Ovary (tissue), 3 donors: ENCODE measurements around the gene MYO6.
"Not testable (repeated sequence)": the region's sequence is repeated elsewhere in the genome, so short reads cannot be mapped to it uniquely, and the experiment has no call there.

Source experiments
- CTCF ChIP-seq, 3 donors: fragments of 450-650 bp in 2 of 3; fragments of 200-600 bp in 1 of 3; IDR thresholded peaks; one replicate each; pipeline versions ENCODE4 v1.5.1 to v1.8.0; 2016 to 2022; ENCODE audit warnings: antibody characterized with exemption in 3 of 3, mild to moderate bottlenecking in 1 of 3
- EP300 ChIP-seq: sonication (generic); formaldehyde crosslinking; IDR thresholded peaks from one replicate; pipeline ENCODE4 v1.6.1; 2017; ENCODE audit warnings: antibody characterized with exemption
- POLR2A ChIP-seq: fragments of 450-650 bp; IDR thresholded peaks from one replicate; pipeline ENCODE4 v1.6.1; 2017; ENCODE audit warnings: antibody characterized with exemption, mild to moderate bottlenecking, moderate library complexity
- donor health status: DM: no; HTN: no; CAD: no.

- not testable (repeated sequence) for TF ChIP-seq POLR2A; CTCF (IDR thresholded peaks at IDR 0.05); EP300
These were observed 40.7 kb upstream of the MYO6 start for GRCh38 chr6:75708334-75708733.
